Measurements from ENCODE around the gene TMEM150A. TPM values are rescaled to one million over a fixed set of nuclear protein-coding genes. Genes with fewer than 3 reads are reported as not detected.
A peak's percentile ranks its signal among the peaks of the same experiment; 100 is the strongest.

The TMEM150A gene
- total and polyA plus RNA-seq, 2 of the 13 experiments (the other 11 are each of a cell fraction or from before 2014, with no cell fraction given), result 30.1 to 70.4 TPM

- TF ChIP-seq RBM22 (optimal IDR thresholded peaks at IDR 0.05; ENCODE audit: low read length) (peak; percentile 12), ZNF740 (CRISPR knock-in tag; IDR thresholded peaks at IDR 0.05) (no peak), ZFX (CRISPR knock-in tag; IDR thresholded peaks at IDR 0.05; ENCODE audit: low read depth) (peak; percentile 80), THRA (CRISPR knock-in tag; IDR thresholded peaks at IDR 0.05; ENCODE audit: borderline replicate concordance) (peak; percentile 98), CBFB (CRISPR knock-in tag; IDR thresholded peaks at IDR 0.05) (no peak), BRD4 (CRISPR knock-in tag; IDR thresholded peaks at IDR 0.05) (no peak; the same call in 1 of the 2 replicates), MYNN (CRISPR knock-in tag; IDR thresholded peaks at IDR 0.05; ENCODE audit: low read depth) (no peak), TAF1 (CRISPR knock-in tag; IDR thresholded peaks at IDR 0.05) (peak; percentile 57), RAD21 (CRISPR knock-in tag; IDR thresholded peaks at IDR 0.05) (no peak), ZNF746 (CRISPR knock-in tag; IDR thresholded peaks at IDR 0.05) (peak; percentile 76), MNT (IDR thresholded peaks at IDR 0.05) (0 out of 2 replicates have a peak, but pooled peaks have one; percentile 22), ATF7 (IDR thresholded peaks at IDR 0.05) (peak; percentile 53; the same call in 1 of the 2 replicates), ATF7 (CRISPR knock-in tag; IDR thresholded peaks at IDR 0.05) (no peak), SKI (IDR thresholded peaks at IDR 0.05; ENCODE audit: partially characterized antibody) (peak; percentile 58), MXD4 (CRISPR knock-in tag; IDR thresholded peaks at IDR 0.05) (peak; percentile 78; the same call in 1 of the 2 replicates), ZSCAN25 (CRISPR knock-in tag; IDR thresholded peaks at IDR 0.05) (no peak), NR2F1 (CRISPR knock-in tag; IDR thresholded peaks at IDR 0.05) (peak in 1 of 2 experiments; percentile 73; a peak in 2 of 4 replicates), KLF12 (CRISPR knock-in tag; IDR thresholded peaks at IDR 0.05; ENCODE audit: borderline replicate concordance) (0 out of 2 replicates have a peak, but pooled peaks have one; percentile 38), E2F2 (CRISPR knock-in tag; IDR thresholded peaks at IDR 0.05; ENCODE audit: borderline replicate concordance) (no peak), HNRNPLL (IDR thresholded peaks at IDR 0.05; ENCODE audit: low read depth, low read length, poor library complexity, severe bottlenecking) (no peak), SNRNP70 (IDR thresholded peaks at IDR 0.05; ENCODE audit: low read depth, low read length) (no peak), GABPA (IDR thresholded peaks at IDR 0.05; ENCODE audit: low read depth, low read length) (peak; percentile 40; the same call in 1 of the 2 replicates), GABPA (CRISPR knock-in tag; IDR thresholded peaks at IDR 0.05; ENCODE audit: low read depth) (peak; percentile 77; the same call in 1 of the 2 replicates), POLR2AphosphoS2 (IDR thresholded peaks at IDR 0.05; ENCODE audit: low read depth, low read length) (peak; percentile 88), ZNF652 (CRISPR knock-in tag; IDR thresholded peaks at IDR 0.05; ENCODE audit: borderline replicate concordance, low read depth) (no peak; the same call in 1 of the 2 replicates), EZH2 (conservative IDR thresholded peaks at IDR 0.05; ENCODE audit: low read depth, low read length) (no peak)
Measured at GRCh38 chr2:85584857-85585780, 17.4 kb downstream of the TMEM150A start (continued).
